Forelimb muscle (tissue), 1 donor: Measurements from ENCODE around the gene TMEM125. TPM values are rescaled to one million over a fixed set of nuclear protein-coding genes. Genes with fewer than 3 reads are reported as not detected.

Experiments used
- DNase-seq: peaks from one replicate; pipeline ENCODE4 v3.0.0-alpha.2; 2013; ENCODE audit warnings: low read depth
- polyA plus RNA-seq: library from polyadenylated mRNA; unstranded; fragments of 120-200 nt; gene quantifications from one replicate; pipeline ENCODE4 v1.2.1, GENCODE V29; 2013; ENCODE audit not compliant: insufficient read length

TMEM125 gene
- polyA plus RNA-seq, 1 donor, result not detected

- DNase-seq, result no peak
These were observed 23.4 kb downstream of the TMEM125 start for GRCh38 chr1:43293176-43293575.

- DNase-seq, result no peak
These were observed 24.3 kb downstream of the TMEM125 start for GRCh38 chr1:43293896-43294760.

DNA sequence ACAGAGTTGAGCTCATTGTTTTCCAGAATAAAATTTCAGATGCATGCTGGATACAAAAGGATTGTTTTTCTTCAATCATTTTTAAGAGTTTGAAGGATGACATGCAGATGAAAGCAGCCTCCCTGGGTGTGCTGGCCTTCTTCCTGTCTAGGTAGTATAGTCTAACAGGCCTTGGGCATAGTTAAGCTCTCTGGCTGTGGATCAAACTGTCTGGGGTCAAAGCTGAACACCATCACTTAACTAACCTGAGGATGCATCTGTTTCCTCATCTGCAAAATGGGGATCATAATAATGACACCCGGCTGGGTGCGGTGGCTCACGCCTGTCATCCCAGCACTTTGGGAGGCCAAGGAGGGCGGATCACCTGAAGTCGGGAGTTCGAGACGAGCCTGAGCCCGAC, 25.0 kb downstream of the TMEM125 start:
- no peak for DNase-seq

DNA sequence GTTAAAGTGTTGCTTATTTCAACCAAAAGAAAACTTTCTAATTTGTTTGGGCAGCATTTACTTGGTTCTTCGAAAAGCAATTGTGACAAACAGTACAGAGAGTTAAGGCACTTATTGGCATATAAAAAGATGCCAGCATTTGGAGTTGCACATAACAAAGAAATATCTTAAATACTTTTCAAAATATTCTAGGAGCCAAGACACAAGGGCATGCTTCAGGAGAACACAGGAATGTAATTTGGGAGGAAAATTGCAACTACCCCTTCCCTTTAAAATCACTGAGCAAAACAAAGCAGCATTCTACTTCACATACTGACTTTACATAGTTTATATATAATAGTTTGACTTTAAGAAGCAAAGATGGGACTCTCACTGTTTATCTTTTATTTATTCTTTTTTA, 26.4 kb downstream of the TMEM125 start:
- DNase-seq, result no peak

GRCh38 chr1:43298055-43298454, 28.3 kb downstream of the TMEM125 start:
- no peak for DNase-seq

GRCh38 chr1:43299101-43299500, 29.3 kb downstream of the TMEM125 start:
- DNase-seq, result no peak

DNA sequence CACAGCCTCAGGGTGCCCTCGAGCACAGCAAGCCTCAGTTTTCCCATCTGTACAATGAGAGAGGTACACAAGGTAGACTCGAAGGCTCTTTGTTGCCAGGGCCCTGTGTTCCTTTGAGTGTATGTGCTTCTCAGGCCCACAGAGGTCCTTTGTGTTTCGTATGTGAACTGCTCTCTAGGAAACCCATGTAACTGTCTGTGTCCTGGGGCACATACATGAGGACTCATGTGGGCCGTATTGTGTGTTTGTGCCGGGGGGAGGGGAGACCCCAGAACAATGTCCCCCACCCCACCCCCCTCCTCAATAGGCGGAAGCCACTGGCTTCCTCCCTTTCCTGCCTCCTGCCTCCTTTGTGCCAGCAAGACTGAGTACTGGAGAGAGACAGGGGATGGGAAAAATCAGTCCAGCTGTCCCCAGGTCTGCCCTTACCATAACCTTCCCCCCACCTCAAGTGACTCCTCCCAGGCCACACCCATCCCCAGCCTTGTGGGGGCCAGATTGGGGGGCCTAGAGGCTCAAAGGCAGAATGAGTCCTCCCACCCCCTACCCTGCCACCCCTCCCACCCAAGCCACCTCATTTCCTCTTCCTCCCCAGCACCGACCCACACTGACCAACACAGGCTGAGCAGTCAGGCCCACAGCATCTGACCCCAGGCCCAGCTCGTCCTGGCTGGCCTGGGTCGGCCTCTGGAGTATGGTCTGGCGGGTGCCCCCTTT, 30.8 kb downstream of the TMEM125 start, which contains the start of gene TIE1:
TIE1 (plus strand) TSS at position 605 of the 717 bp plus-strand sequence; CDS start at position 695, 90 bp downstream.
- no peak for DNase-seq

DNA sequence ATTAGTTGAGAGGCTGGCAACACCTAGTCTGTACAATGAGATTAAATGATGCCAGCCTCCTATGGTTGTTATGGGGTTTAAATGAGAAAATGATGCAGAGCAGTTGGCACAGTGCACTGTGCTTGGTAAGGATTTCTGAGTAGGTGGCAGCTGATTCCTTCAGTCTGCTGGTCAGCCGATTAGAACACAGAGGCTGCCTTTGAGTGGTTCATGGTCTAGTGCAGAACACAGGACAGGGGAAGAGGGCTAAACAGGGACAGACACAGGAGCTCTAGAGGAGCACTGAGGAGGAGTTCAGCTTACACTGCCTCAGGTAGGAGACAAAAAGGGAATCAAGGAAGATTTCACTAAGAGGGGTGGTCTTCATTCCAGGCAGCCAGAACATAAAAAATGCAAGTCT, 32.4 kb downstream of the TMEM125 start:
- no peak for DNase-seq

GRCh38 chr1:43302721-43303470, 33.1 kb downstream of the TMEM125 start:
- no peak for DNase-seq

DNA sequence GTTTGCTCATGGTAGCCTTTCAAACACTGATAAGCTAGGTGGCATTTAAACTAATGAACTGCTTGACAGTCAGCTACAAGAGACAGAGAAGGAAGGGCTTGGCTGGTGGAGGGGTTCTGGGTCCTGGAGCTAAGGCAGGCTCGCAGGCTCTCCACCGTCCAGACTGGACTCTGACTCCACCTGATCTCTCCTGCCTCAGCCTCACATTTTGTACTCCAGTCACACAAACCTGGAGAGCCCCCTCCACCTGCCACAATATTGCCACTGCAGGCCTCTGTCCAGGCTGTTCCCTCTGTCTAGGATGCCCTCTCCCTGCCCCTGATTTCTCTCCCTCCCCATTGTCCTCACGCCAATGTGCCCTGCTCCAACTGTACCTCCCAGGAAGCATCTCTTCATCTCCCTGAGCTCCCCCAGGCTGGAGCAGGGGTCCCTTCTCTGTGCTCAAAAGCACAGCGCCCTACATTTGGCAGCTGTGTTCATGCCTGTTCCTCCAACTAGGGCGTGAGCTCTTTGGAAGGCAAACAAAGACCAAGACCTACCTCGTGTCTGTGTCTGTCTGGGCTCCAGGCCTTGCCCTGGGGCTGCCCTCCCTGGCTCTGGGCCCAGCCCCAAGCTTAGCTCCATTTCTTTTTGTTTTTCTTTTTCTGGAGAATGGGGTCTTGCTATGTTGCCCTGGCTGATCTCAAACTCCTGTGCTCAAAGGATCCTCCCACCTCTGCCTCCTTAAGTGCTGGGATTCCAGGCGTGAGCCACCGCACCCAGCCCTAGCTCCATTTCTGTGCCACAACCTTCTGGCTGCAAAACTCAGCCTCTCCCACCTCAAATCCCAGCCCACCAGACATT, 33.9 kb downstream of the TMEM125 start:
- DNase-seq, result no peak

DNA sequence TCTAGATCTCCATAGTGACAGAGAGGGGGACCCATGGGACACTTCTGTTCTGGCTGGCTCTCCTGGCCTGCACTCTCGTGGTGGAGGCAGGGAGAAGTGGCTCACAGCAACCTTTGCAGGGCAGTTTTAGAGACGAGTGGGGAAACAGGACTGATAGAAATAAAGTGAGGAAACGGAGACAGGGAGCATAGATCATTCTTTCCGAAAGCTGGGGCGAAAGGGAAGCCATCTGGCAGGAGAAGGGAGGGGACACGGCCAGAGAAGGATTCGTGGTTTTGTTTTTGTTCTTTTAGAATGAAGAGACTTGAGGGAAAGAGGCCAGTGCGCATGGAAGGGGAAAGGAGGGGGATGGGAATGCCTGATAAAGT, 34.5 kb downstream of the TMEM125 start:
- DNase-seq, result no peak

DNA sequence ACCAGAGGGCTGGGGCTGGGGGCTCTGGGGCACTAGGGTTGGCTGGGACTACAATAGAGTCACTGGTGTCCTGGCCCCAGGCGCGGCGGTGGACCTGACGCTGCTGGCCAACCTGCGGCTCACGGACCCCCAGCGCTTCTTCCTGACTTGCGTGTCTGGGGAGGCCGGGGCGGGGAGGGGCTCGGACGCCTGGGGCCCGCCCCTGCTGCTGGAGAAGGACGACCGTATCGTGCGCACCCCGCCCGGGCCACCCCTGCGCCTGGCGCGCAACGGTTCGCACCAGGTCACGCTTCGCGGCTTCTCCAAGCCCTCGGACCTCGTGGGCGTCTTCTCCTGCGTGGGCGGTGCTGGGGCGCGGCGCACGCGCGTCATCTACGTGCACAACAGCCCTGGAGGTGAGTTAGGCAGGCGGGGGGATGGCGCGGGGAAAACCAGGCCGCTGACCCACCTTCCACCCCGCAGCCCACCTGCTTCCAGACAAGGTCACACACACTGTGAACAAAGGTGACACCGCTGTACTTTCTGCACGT, 35.1 kb downstream of the TMEM125 start:
- DNase-seq, result no peak

DNA sequence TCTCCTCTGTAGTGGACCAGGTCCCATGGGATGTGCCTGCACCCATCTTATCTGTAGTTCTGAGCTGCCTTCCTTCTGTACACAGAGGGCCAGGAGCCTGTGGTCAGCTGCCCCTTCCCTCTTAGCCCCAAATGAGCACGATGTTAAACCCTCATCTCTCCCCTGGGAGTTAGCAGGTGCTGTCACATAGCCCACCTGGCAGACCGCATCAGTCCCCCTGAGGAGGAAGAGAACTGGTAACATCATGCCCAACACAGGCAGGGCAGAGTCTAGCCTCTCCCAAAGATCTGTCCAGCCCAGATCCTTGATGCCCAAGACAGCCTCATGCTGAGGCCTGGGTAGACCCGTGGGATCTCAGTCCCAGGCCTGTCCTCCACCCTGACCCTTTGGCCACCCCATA, 35.7 kb downstream of the TMEM125 start:
- no peak for DNase-seq

DNA sequence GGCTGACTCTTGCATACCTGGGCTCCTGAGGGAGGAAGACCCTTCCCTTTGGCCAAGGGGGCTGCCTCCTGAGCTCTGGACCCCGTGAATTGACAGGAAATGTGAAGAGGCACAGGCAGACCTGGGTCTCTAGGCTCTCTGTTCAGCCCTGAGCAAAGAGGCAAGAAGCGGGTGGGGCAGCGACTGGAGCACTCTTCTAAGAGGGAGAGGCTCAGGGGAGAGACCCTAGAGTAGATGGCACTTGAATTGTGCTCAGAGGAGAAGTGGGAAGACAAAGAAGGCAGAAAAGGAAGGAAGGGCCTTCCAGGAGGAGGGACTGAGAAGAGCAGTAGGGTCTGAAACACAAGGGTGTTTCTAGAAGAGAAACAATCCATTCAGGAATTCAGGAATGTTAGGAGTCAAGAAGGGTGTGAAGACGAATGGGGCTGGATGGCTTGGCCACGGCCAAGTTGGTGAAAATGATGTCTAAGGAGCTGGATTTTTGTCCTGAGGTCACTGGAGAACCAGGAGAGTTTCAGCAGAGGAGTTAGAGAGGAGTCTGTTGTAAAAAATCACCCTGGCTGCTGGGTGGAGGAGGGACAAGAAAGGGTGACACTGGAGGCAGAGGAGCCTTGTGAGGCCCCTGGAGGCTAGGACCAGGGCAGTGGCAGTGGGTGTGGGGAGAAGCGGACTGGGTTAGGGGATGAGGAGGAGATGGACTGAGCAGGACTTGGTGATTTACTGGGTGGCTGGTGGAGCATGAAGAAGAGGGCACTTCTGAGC, 36.3 kb downstream of the TMEM125 start:
- DNase-seq, result no peak

DNA sequence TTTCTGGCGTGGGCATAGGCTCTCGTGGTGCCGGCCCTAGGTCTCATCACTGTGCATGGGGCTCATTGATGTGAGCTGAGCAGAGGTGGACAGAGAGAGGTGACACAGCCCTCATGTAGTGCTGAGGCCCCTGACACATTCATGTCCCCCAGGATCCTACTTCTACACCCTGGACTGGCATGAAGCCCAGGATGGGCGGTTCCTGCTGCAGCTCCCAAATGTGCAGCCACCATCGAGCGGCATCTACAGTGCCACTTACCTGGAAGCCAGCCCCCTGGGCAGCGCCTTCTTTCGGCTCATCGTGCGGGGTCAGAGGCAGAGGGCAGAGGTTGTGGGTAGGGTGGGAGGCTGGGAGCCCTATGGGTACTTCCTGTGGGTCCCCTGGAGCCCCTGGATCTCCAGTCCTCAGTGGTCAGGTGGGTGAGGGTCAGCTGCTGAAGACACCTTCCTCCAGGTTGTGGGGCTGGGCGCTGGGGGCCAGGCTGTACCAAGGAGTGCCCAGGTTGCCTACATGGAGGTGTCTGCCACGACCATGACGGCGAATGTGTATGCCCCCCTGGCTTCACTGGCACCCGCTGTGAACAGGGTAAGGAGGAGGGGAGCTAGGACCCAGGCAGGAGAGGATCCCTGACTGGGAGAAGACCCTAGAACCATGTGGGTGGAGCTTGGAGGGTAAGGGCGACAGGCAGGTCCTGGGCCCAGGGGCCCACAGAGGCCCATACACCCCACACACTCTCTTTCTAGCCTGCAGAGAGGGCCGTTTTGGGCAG, 37.1 kb downstream of the TMEM125 start:
- DNase-seq, result no peak

DNA sequence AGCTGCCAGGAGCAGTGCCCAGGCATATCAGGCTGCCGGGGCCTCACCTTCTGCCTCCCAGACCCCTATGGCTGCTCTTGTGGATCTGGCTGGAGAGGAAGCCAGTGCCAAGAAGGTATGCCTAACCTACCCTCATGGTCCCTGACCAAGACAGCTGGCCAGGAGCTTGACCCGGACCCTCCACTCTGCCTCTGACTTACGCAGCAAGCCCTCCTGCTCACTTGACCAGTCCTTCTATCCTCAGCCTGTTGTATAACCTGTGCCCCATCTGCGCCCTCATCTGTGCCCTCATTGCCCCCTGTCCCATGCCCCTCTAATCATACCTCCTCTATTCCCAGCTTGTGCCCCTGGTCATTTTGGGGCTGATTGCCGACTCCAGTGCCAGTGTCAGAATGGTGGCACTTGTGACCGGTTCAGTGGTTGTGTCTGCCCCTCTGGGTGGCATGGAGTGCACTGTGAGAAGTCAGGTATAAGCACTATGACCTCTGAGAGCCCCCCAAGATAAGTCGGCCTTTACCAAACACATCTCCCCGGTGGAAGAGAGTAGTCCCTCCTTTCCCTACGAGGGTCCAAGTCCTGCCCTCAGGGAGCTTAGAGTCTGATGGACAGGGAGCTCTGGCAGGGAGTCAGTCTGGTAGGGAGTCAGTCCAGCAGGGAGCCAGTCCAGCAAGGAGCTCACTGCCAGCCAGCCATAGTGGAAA, 37.8 kb downstream of the TMEM125 start:
- DNase-seq, result no peak

DNA sequence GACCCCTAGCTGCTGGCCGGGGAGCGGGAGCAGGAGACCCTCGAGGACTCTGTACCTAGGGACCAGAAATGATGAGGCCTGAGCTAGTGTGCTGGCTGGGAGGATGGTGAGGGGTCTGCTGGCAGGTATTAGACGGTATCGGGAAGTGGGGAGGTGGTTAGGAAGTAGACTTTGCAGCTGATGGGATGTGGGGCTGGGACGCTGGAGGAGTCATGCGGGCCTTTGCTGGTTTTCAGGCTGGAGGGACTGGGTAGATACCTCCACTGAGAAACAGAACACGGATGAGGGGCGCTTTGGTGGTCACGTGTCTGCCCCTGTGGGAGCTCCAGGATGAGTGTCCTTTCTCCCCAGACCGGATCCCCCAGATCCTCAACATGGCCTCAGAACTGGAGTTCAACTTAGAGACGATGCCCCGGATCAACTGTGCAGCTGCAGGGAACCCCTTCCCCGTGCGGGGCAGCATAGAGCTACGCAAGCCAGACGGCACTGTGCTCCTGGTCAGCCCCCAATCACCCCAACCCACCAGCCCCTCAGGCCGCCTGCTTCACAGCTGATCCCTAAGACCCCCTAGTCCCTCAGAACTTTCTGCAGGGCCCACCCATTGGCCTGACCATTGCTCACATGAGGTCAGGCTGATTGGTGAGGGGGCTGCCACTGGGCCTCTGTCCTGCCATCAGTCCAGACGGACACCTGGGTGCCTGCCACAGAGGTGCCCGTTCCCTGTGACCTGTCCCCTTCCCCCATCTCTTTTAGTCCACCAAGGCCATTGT, 39.0 kb downstream of the TMEM125 start:
- no peak for DNase-seq

- DNase-seq, result no peak
These were observed 39.7 kb downstream of the TMEM125 start for GRCh38 chr1:43309405-43310025.
